Fibroblast of lung (primary cell): ENCODE measurements around the gene DDR2. TPM values are rescaled to one million over a fixed set of nuclear protein-coding genes. Genes with fewer than 3 reads are reported as not detected.

ENCODE experiments used
- DNase-seq, 2 donors: peaks; one replicate each; pipeline versions ENCODE4 v3.0.0 to v3.0.0-alpha.2; 2010; ENCODE audit warnings: low read depth in 2 of 2
- H2AFZ ChIP-seq: 2 replicates; pipeline ENCODE4 v1.5.1; 2012; ENCODE audit warnings: low read length, control low read depth, inconsistent platforms
- H3K27ac ChIP-seq: 2 replicates; pipeline ENCODE4 v1.5.1; 2011; ENCODE audit warnings: low read length, control low read depth; ENCODE audit not compliant: insufficient read depth
- H3K27me3 ChIP-seq: 2 replicates; pipeline ENCODE4 v1.5.1; 2011; ENCODE audit warnings: mild to moderate bottlenecking, low read length; ENCODE audit not compliant: control insufficient read depth, insufficient read depth
- H3K36me3 ChIP-seq: 2 replicates; pipeline ENCODE4 v1.5.1; 2011; ENCODE audit warnings: low read length; ENCODE audit not compliant: control insufficient read depth, insufficient read depth
- H3K4me1 ChIP-seq: 2 replicates; pipeline ENCODE4 v1.5.1; 2011; ENCODE audit warnings: low read length; ENCODE audit not compliant: control insufficient read depth, insufficient read depth; ENCODE audit errors: extremely low read depth
- H3K4me2 ChIP-seq: 2 replicates; pipeline ENCODE4 v1.5.1; 2011; ENCODE audit warnings: low read length, control low read depth; ENCODE audit not compliant: insufficient read depth; ENCODE audit errors: extremely low read depth
- H3K4me3 ChIP-seq, 4 experiments: fragments of 200-600 bp in 1 of 4; sonication (generic) in 1 of 4; replicated peaks in 1 of 4; 2 replicates each; pipeline ENCODE4 v1.5.1; 2011 to 2016; ENCODE audit warnings: low read length in 4 of 4, low read depth in 3 of 4, mild to moderate bottlenecking in 3 of 4, control low read depth in 2 of 4, inconsistent platforms in 1 of 4, mixed read lengths in 1 of 4; ENCODE audit not compliant: insufficient read depth in 1 of 4; ENCODE audit errors: control extremely low read depth in 1 of 4
- H3K79me2 ChIP-seq: 2 replicates; pipeline ENCODE4 v1.5.1; 2012; ENCODE audit warnings: mild to moderate bottlenecking, low read length, inconsistent platforms; ENCODE audit not compliant: control insufficient read depth, insufficient read depth
- H3K9ac ChIP-seq: 2 replicates; pipeline ENCODE4 v1.5.1; 2011; ENCODE audit warnings: mild to moderate bottlenecking, low read length, control low read depth; ENCODE audit not compliant: insufficient read depth
- H3K9me3 ChIP-seq: 2 replicates; pipeline ENCODE4 v1.5.1; 2012; ENCODE audit warnings: low read depth, low read length; ENCODE audit not compliant: control insufficient read depth, insufficient read depth
- H4K20me1 ChIP-seq: 2 replicates; pipeline ENCODE4 v1.5.1; 2011; ENCODE audit warnings: low read length; ENCODE audit not compliant: control insufficient read depth, insufficient read depth; ENCODE audit errors: extremely low read depth
- EZH2 ChIP-seq: IDR thresholded peaks from 2 replicates; pipeline ENCODE4 v1.5.1; 2012; ENCODE audit warnings: low read length, control low read depth, mild to moderate bottlenecking; ENCODE audit errors: missing control alignments
- polyA plus RNA-seq, 2 donors: library from polyadenylated mRNA; depleted of rRNA in 1 of 2; stranded (reverse) in 1 of 2; unstranded in 1 of 2; fragments of >200 nt; gene quantifications; 2 replicates each; pipeline ENCODE4 v1.2.1, GENCODE V29; 2011 to 2012; ENCODE audit warnings: missing spikeins in 1 of 2
- total RNA-seq: library from RNA; depleted of rRNA; stranded (reverse); fragments of >200 nt; gene quantifications from 2 replicates; pipeline ENCODE4 v1.2.1, GENCODE V29; 2014
- TF ChIP-seq, protein P1 (sequence below), 2 donors: IDR thresholded peaks in 1 of 2; conservative IDR thresholded peaks in 1 of 2; 1 replicate in 1 of 2; 2 replicates in 1 of 2; pipeline ENCODE4 v1.5.1; 2011 to 2012; ENCODE audit warnings: low read length in 2 of 2, control low read depth in 1 of 2, inconsistent platforms in 1 of 2, low read depth in 1 of 2, mild to moderate bottlenecking in 1 of 2

The DDR2 gene
- total and polyA plus RNA-seq, 2 donors (not counting 1 experiment from before 2014, with no cell fraction given) = 192 to 303 TPM

DNA sequence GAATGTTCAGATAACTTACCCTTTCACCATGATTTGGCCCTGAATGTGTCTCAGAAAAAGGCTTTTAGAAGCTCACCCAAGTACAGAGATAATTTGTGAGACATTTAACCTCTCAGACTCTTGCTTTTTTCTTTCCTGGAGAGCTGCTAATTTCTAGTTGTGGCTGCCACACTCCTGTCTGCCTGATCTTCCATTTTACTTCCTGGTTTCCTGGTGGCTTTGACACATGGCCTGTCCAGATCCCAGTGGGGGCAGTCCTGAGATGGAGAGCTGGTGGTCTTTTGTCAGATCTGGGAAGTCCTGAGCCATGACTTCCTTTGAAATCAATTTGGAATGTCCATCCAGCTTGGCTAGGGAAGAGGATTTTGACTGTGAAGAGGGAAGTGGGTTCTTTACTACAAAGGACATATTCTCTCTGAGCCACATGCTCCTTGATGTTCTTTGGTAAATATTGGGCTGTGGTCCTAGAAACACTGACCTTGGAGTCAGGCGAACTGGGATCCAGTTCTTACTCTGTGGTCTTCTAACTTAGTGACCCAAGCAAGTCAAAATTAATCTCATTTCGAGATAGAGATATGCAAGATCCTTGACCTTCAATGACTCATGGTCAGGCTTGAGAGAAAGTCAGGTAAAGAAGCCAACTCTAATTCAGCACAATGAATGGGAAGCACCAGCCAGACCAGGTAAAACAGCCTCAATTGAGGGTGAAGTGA is 80.2 kb downstream of the DDR2 start:
- Histone ChIP-seq H3K27ac (no peak overlapping the region), H2AFZ (no peak overlapping the region), H3K9me3 (no peaks in the 10 kb centered on the region), H3K4me3 (no peak overlapping the region), H3K9ac (no peak overlapping the region), H3K36me3 (peaks cover 3% of the 10 kb centered on the region), H3K4me1 (peaks cover 25% of the 10 kb centered on the region), H4K20me1 (no peaks in the 10 kb centered on the region), H3K4me2 (no peak overlapping the region), H3K27me3 (no peaks in the 10 kb centered on the region), H3K79me2 (peaks cover 62% of the 10 kb centered on the region)
- peak in 1 of 2 donors; percentile 20 for DNase-seq
- TF ChIP-seq, protein P1, sequence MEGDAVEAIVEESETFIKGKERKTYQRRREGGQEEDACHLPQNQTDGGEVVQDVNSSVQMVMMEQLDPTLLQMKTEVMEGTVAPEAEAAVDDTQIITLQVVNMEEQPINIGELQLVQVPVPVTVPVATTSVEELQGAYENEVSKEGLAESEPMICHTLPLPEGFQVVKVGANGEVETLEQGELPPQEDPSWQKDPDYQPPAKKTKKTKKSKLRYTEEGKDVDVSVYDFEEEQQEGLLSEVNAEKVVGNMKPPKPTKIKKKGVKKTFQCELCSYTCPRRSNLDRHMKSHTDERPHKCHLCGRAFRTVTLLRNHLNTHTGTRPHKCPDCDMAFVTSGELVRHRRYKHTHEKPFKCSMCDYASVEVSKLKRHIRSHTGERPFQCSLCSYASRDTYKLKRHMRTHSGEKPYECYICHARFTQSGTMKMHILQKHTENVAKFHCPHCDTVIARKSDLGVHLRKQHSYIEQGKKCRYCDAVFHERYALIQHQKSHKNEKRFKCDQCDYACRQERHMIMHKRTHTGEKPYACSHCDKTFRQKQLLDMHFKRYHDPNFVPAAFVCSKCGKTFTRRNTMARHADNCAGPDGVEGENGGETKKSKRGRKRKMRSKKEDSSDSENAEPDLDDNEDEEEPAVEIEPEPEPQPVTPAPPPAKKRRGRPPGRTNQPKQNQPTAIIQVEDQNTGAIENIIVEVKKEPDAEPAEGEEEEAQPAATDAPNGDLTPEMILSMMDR (conservative IDR thresholded peaks at IDR 0.05 in 1 of 2, IDR thresholded peaks at IDR 0.05 in 1 of 2; ENCODE audit: low read depth in 1 of 2, low read length in 2 of 2) = no peak
- TF ChIP-seq EZH2 = no peak

GRCh38 chr1:162716123-162716522 is 83.9 kb downstream of the DDR2 start:
- Histone ChIP-seq H3K4me3 (no peak overlapping the region), H3K79me2 (peaks cover 51% of the 10 kb centered on the region), H3K9me3 (no peaks in the 10 kb centered on the region), H3K4me2 (no peak overlapping the region), H3K36me3 (no peaks in the 10 kb centered on the region), H4K20me1 (no peaks in the 10 kb centered on the region), H3K4me1 (no peaks in the 10 kb centered on the region), H3K9ac (no peak overlapping the region), H3K27me3 (no peaks in the 10 kb centered on the region), H3K27ac (no peak overlapping the region), H2AFZ (no peak overlapping the region)
- DNase-seq = no peak
- TF ChIP-seq EZH2 = no peak
- TF ChIP-seq, protein P1 (conservative IDR thresholded peaks at IDR 0.05 in 1 of 2, IDR thresholded peaks at IDR 0.05 in 1 of 2; ENCODE audit: low read depth in 1 of 2, low read length in 2 of 2) = no peak

GRCh38 chr1:162716552-162716951 is 84.3 kb downstream of the DDR2 start:
- Histone ChIP-seq H3K36me3 (no peaks in the 10 kb centered on the region), H3K4me1 (no peaks in the 10 kb centered on the region), H4K20me1 (no peaks in the 10 kb centered on the region), H3K9ac (no peak overlapping the region), H2AFZ (no peak overlapping the region), H3K9me3 (no peaks in the 10 kb centered on the region), H3K79me2 (peaks cover 51% of the 10 kb centered on the region), H3K4me2 (no peak overlapping the region), H3K4me3 (no peak overlapping the region), H3K27me3 (no peaks in the 10 kb centered on the region), H3K27ac (no peak overlapping the region)
- TF ChIP-seq, protein P1 (conservative IDR thresholded peaks at IDR 0.05 in 1 of 2, IDR thresholded peaks at IDR 0.05 in 1 of 2; ENCODE audit: low read depth in 1 of 2, low read length in 2 of 2) = no peak
- no peak for TF ChIP-seq EZH2
- DNase-seq = no peak
